RKO (cell line): Measurements from ENCODE around the gene GATM.

Experiments used
- DNase-seq: peaks from one replicate; pipeline ENCODE4 v3.0.0-alpha.2; 2016; ENCODE audit warnings: low spot score

GATM gene

GRCh38 chr15:45378149-45378912, at the start of gene GATM:
GATM (minus strand) TSS chr15:45378544; CDS start chr15:45378453, 91 bp downstream.
- DNase-seq: no peak

GRCh38 chr15:45427085-45427484, 48.7 kb upstream of the GATM start:
- DNase-seq: no peak

DNA sequence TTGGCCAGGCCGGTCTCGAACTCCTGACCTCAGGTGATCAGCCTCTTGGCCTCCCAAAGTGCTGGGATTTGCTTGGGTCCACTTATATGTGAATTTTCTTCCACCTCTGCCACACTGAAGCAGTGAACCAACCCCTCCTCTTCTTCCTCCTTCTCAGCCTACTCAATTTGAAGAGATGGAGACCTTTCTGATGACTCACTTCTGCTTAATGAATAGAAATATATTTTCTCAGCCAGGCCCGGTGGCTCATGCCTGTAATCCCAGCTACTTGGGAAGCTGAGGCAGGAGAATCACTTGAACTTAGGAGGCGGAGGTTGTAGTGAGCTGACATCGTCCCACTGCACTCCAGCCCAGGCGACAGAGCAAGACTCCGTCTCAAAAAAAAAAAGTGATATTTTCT, 46.8 kb upstream of the GATM start:
- DNase-seq: no peak

GRCh38 chr15:45424429-45424828, 46.1 kb upstream of the GATM start:
- DNase-seq: no peak

- DNase-seq: no peak
These were observed 39.1 kb upstream of the GATM start for GRCh38 chr15:45417303-45417950.

GRCh38 chr15:45414215-45414885, 36.0 kb upstream of the GATM start:
- no peak for DNase-seq

- no peak for DNase-seq
These were observed 31.3 kb upstream of the GATM start for GRCh38 chr15:45409596-45409995.

GRCh38 chr15:45407786-45408185, 29.4 kb upstream of the GATM start:
- DNase-seq: no peak

DNA sequence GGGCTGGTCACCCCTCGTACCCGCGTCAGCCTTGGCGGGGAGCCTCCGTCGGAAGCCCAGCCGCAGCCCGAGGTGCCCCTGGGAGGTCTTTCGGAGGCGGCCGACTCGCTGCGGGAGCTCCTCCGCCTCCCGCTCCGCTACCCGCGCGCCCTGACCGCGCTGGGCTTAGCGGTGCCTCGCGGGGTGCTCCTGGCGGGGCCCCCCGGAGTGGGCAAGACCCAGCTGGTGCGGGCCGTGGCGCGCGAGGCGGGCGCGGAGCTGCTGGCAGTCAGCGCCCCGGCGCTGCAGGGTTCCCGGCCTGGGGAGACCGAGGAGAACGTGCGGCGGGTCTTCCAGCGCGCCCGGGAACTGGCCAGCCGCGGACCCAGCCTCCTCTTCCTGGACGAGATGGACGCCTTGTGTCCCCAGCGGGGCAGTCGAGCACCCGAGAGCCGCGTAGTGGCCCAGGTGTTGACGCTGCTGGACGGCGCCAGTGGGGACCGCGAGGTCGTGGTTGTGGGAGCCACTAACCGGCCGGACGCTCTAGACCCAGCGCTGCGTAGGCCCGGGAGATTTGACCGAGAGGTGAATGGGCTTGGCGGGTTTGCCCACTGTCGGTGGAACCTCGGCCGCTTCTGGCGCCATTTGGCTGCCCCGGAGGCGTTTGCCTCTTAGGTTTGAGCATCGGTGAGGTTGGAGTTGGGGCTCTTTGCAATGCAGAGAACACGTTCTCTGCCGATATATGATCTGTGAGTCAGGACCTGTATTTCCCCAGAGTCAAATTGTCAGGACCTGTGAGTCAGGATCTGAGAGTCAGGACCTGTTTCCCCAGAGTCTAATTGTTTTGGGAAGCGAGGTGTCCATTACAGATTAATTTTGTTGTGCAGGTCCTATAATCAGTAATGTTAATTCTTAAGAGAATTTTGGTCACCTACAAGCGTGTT, 24.9 kb upstream of the GATM start:
- DNase-seq: peak; percentile 92

DNA sequence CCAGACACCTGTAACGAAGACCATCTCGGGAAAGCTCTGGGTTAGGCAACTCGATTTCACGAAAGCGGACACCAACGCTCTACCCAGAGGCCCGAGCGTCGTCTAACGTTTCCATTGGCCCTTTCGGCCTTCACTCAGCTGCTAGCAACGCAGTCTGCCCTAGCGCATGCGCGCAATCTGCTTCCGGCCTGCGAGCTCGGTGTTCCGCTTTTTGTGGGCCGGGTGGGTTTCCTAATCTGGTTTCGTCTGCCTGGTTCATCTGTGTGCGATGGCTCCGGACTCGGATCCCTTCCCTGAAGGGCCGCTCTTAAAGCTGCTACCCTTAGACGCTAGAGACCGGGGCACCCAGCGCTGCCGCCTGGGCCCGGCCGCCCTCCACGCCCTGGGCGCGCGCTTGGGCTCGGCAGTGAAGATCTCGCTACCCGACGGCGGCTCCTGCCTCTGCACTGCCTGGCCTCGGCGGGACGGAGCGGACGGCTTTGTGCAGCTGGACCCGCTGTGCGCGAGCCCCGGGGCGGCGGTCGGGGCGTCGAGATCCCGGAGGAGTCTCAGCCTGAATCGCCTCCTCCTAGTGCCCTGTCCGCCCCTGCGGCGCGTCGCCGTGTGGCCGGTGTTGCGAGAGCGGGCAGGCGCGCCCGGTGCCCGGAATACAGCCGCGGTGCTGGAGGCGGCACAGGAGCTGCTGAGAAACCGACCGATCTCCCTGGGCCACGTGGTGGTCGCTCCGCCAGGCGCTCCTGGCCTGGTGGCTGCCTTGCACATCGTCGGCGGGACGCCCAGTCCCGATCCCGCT, 24.0 kb upstream of the GATM start:
- DNase-seq: peak; percentile 99

DNA sequence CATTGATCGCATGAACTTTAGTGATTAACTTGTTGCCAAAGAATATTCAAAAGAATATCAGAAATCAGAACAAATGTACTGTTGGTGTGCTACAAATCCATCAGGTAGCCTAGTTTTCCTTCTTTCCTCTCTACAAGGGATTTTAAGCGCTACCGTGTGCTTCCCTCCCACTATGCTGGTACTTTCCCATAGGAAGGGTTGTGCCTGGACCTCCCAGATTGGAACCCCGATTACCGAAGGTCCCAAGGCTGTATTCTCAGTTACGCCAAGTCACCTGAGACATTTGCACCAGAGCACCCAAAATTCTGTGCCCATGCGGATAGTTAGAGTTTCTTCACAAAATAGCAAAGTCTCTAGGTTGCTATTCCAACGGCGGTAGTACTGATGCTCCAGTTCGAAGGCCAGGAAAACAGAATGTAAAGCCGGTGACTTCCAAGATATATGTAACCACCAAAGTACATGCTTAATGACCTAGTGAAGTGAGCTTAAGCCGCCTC, 23.4 kb upstream of the GATM start:
- DNase-seq: peak; percentile 60

DNA sequence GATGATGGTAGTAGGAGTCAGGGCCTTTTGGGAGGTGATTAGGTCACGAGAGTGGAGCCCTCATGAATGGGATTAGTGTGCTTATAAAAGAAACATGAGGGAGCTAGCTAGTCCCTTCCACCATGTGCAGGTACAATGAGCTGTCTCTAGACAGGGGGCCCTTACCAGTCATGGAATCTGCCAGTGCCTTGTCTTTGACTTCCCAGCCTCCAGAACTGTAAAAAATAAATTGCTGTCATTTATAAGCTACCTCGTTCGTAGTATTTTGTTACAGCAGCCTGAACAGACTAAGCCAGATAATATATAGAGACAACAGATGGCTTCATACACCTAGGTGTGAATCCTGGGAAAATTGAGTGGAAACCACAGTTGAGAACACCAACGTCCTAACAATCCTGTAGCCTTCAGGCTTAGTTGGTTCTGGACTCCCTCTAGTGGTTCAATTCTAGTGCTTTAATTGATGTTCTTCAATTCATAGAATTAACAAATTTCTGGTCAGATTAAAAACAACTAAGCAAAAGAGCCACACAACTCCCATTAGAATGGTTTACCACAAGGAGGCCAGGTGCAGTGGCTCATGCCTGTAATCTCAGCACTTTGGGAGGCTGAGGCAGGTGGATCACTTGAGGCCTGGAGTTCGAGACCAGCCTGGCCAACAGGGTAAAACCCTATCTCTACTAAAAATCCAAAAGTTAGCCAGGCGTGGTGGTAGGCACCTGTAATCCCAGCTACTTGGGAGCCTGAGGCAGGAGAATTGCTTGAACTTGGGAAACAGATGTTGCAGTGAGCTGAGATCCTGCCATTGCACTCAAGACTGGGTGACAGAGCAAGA, 21.3 kb upstream of the GATM start:
- peak; percentile 84 for DNase-seq

DNA sequence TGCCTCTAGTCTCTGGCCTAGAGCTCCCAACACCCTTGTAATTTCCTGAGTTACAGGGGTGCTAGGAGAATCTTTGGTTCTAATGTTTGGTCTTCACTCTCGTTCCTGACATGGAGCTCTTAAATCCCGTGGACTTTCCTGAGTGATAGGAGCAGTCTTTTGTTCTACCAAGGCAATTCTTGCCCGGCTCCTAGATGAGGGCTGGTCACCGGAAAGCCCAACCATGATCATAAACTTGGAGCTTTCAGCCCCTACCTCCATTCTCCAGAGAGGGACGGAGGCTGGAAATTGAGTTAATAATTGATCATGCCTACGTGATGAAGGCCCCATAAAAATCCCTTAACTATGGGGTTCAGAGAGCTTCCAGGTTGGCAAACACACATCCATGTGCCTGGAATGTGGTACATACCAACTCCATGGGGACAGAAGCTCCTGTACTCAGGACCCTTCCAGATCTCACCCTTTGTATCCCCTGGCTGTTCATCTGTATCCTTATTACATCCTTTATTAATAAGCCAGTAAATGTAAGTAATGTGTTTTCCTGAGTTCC, 18.8 kb upstream of the GATM start:
- no peak for DNase-seq

DNA sequence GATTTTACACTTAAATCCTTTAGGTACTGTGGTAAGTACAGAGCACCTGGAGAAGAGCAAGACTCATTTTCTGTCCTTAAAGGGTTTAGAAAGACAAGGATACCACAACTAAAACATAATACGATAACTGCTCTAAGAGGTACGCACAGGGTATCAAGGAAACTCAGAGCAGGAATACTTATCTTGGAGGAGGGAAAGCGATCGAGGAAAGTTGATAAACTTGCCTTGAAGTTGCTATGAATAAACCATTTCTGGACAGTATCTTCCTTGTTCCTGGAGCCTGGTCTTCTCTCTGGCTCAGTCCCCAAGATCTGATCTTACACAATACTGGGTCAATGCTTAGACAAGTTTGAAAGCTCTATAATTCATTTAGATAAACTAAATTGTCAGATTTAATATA, 17.6 kb upstream of the GATM start:
- DNase-seq: no peak

GRCh38 chr15:45394681-45395080, 16.3 kb upstream of the GATM start:
- no peak for DNase-seq

- DNase-seq: peak; percentile 30
These were observed 15.5 kb upstream of the GATM start for GRCh38 chr15:45393851-45394250.

- no peak for DNase-seq
These were observed 14.2 kb upstream of the GATM start for GRCh38 chr15:45392584-45392855.

DNA sequence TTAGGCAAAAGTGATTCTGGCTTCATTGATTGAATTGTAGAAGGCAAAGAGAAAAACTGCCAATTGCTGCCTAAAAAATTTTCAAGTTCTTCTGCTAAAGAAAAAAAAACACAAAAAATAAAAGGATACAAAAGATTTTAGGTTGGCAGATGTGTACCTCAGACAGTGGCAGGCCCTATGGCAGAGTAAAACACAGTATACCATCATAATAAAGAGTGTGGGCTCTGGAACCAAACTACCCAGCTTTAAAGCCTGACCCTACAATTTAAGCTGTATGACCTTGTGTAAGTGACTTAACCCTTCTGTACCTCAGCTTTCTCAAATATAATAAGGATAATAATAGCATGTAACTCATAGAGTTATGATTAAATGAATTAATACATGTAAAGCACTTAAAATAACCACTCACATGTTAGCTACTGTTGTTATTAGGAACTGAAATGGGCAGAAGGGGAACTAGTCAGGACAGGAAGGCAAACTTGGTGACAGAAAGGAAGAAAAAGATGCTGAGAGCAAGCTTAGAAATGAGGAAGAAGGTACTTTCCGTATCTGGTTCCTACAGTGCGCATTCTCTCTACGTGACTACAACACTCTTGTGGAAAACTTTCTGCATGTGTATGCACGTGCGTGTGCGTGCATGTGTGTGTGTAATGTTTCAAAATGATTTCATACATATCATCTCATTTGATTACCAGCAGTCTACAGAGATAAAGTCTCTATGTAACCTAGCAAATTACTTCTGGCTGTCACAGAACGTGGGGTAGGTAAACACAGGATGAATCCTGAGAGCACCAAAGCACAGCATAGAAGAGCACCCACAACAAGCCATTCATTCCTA, 13.6 kb upstream of the GATM start:
- DNase-seq: no peak

- no peak for DNase-seq
These were observed 11.0 kb upstream of the GATM start for GRCh38 chr15:45389351-45389750.
